HepG2 (cell line): ENCODE measurements around the gene FOXL3. TPM values are rescaled to one million over a fixed set of nuclear protein-coding genes. Genes with fewer than 3 reads are reported as not detected.

Experiments
- ATAC-seq: fragments of 200-7000 bp; cut with Tn5 transposase; 3 replicates; pipeline ENCODE4 v1.9.1; 2020; ENCODE audit warnings: mild to moderate bottlenecking, moderate library complexity
- BruUV-seq: library from RNA; stranded (reverse); fragments of 400-500 nt; replicated peaks from 2 replicates; lab custom pipeline; 2021; lab: Mats Ljungman, UMichigan
- CTCF ChIA-PET: fragments of 300-600 bp; formaldehyde crosslinking; extraction: SDS; loops from one replicate; lab custom pipeline; 2021; ENCODE audit warnings: low total read pairs, inconsistent platforms, low intra/inter-chr PET ratio; lab: Yijun Ruan, JAX
- POLR2A ChIA-PET: fragments of 350-600 bp; sonication (Branson Sonifier 250); formaldehyde crosslinking; loops from one replicate; lab custom pipeline; 2020; ENCODE audit warnings: antibody characterized with exemption, inconsistent platforms; lab: Yijun Ruan, JAX
- DNase-seq: peaks from one replicate; pipeline ENCODE4 v3.0.0-alpha.2; 2015; ENCODE audit warnings: low spot score
- FAIRE-seq: peaks from 3 replicates; lab custom pipeline; 2011; peaks lifted over from hg19 to GRCh38; lab: Jason Lieb, UNC
- H2AFZ ChIP-seq: one replicate; pipeline ENCODE4 v1.6.1; 2011; ENCODE audit warnings: low read length, inconsistent platforms
- H3K27ac ChIP-seq: fragments of 300-600 bp; 3 replicates; pipeline ENCODE4 v1.8.0; 2011; ENCODE audit warnings: mixed run types, mild to moderate bottlenecking, mixed read lengths, low read length, inconsistent platforms; ENCODE audit not compliant: insufficient read depth; ENCODE audit errors: extremely low read length
- H3K27me3 ChIP-seq, 2 experiments: fragments of 200-600 bp in 1 of 2; 2 replicates in 1 of 2; 3 replicates in 1 of 2; pipeline versions ENCODE4 v1.6.0 to v1.8.0; 2011; ENCODE audit warnings: low read length in 2 of 2, mild to moderate bottlenecking in 2 of 2, moderate library complexity in 2 of 2, inconsistent platforms in 1 of 2; ENCODE audit not compliant: insufficient read depth in 2 of 2, control insufficient read depth in 1 of 2
- H3K36me3 ChIP-seq, 2 experiments: fragments of 200-600 bp in 1 of 2; replicated peaks in 1 of 2; 2 replicates in 1 of 2; 3 replicates in 1 of 2; pipeline versions ENCODE4 v1.5.1 to v1.8.0; 2011; ENCODE audit warnings: low read length in 2 of 2, inconsistent platforms in 1 of 2; ENCODE audit not compliant: insufficient read depth in 2 of 2, control insufficient read depth in 1 of 2
- H3K4me1 ChIP-seq: 2 replicates; pipeline ENCODE4 v1.5.1; 2012; ENCODE audit warnings: low read length, inconsistent platforms; ENCODE audit not compliant: insufficient read depth
- H3K4me2 ChIP-seq: 2 replicates; pipeline ENCODE4 v1.6.0; 2011; ENCODE audit warnings: low read depth, low read length, inconsistent platforms
- H3K4me3 ChIP-seq, 3 experiments: fragments of 200-600 bp in 1 of 3; sonication (generic), shearing (Covaris generic) in 1 of 3; replicated peaks in 1 of 3; 2 replicates each; pipeline ENCODE4 v1.5.1; 2011 to 2016; ENCODE audit warnings: low read length in 3 of 3, inconsistent platforms in 2 of 3, low read depth in 2 of 3, mild to moderate bottlenecking in 2 of 3, control low read depth in 1 of 3, mixed read lengths in 1 of 3; ENCODE audit not compliant: insufficient read depth in 1 of 3
- H3K79me2 ChIP-seq: one replicate; pipeline ENCODE4 v1.6.1; 2011; ENCODE audit warnings: low read length, inconsistent platforms; ENCODE audit not compliant: insufficient read depth
- H3K9ac ChIP-seq: 2 replicates; pipeline ENCODE4 v1.6.0; 2011; ENCODE audit warnings: mild to moderate bottlenecking, low read depth, low read length, inconsistent platforms; ENCODE audit not compliant: insufficient read depth
- H3K9me3 ChIP-seq: 2 replicates; pipeline ENCODE4 v1.5.1; 2012; ENCODE audit warnings: mild to moderate bottlenecking, low read length
- H4K20me1 ChIP-seq: 2 replicates; pipeline ENCODE4 v1.6.0; 2011; ENCODE audit warnings: inconsistent platforms, mild to moderate bottlenecking, low read length, moderate library complexity; ENCODE audit not compliant: insufficient read depth
- AGO2 ChIP-seq: fragments of 200-400 bp; formaldehyde crosslinking; optimal IDR thresholded peaks from 2 replicates; pipeline ENCODE3; 2017; ENCODE audit warnings: mild to moderate bottlenecking, low read depth, low read length, moderate library complexity
- ELK4 ChIP-seq: sonication (generic); formaldehyde crosslinking; IDR thresholded peaks from 2 replicates; pipeline ENCODE4 v1.9.0; 2021; ENCODE audit warnings: missing genetic modification reagents, borderline replicate concordance
- MYPOP ChIP-seq: sonication (generic); formaldehyde crosslinking; IDR thresholded peaks from 2 replicates; pipeline ENCODE4 v1.8.1; 2023; ENCODE audit warnings: mild to moderate bottlenecking, moderate library complexity, missing genetic modification reagents
- NFKB2 ChIP-seq: sonication (generic); formaldehyde crosslinking; IDR thresholded peaks from 2 replicates; pipeline ENCODE4 v1.4.0; 2020; ENCODE audit warnings: missing genetic modification reagents, borderline replicate concordance
- PRPF4 ChIP-seq: fragments of 200-400 bp; formaldehyde crosslinking; IDR thresholded peaks from 2 replicates; pipeline ENCODE4 v1.6.1; 2016; ENCODE audit warnings: low read length, low read depth; ENCODE audit not compliant: poor library complexity, severe bottlenecking
- UBTF ChIP-seq: sonication (generic); formaldehyde crosslinking; IDR thresholded peaks from 2 replicates; pipeline ENCODE4 v1.4.0; 2020; ENCODE audit warnings: mild to moderate bottlenecking, missing genetic modification reagents
- ZFP90 ChIP-seq: sonication (generic); formaldehyde crosslinking; IDR thresholded peaks from 2 replicates; pipeline ENCODE4 v1.8.0; 2022; ENCODE audit warnings: missing genetic modification reagents, mild to moderate bottlenecking, inconsistent platforms, borderline replicate concordance
- ZKSCAN5 ChIP-seq: sonication (generic); formaldehyde crosslinking; IDR thresholded peaks from 2 replicates; pipeline ENCODE4 v1.5.1; 2020; ENCODE audit warnings: mild to moderate bottlenecking, missing genetic modification reagents
- ZNF292 ChIP-seq: sonication (generic); formaldehyde crosslinking; IDR thresholded peaks from 2 replicates; pipeline ENCODE4 v1.8.1; 2022; ENCODE audit warnings: mild to moderate bottlenecking, low read depth, missing genetic modification reagents, borderline replicate concordance
- ZNF800 ChIP-seq: sonication (generic); formaldehyde crosslinking; IDR thresholded peaks from 2 replicates; pipeline ENCODE4 v1.4.0; 2020; ENCODE audit warnings: missing genetic modification reagents
- WGBS: methylation state at CpG from one replicate; pipeline ENCODE4 v1.1.6; 2017; ENCODE audit warnings: low lambda C conversion rate; 5-methylcytosine and 5-hydroxymethylcytosine counted together
- in situ Hi-C: cut with HindIII; loops from 2 replicates; pipeline ENCODE4 v1.10.0; 2017; ENCODE audit warnings: low pct_unique_long_range_greater_than_20kb; ENCODE audit not compliant: extremely low pct_ligation_motif_present
- intact Hi-C: fragments of 100-400 bp; cut with micrococcal nuclease; formaldehyde crosslinking; loops from one replicate; pipeline ENCODE4 v1.10.0; 2022; ENCODE audit not compliant: unreplicated experiment
- polyA plus RNA-seq, 8 experiments: library from polyadenylated mRNA; depleted of rRNA in 3 of 8; stranded (reverse) in 7 of 8; unstranded in 1 of 8; fragments of >200 nt; fragmentation: Illumina TruSeq in 4 of 8; extraction: Trizol in 4 of 8; gene quantifications; 2 replicates each; pipeline versions ENCODE4 v1.2.1 to v1.2.3, GENCODE V29; 2011 to 2016; ENCODE audit warnings: low read depth in 4 of 8, missing spikeins in 1 of 8, mixed read lengths in 1 of 8; ENCODE audit not compliant: insufficient read depth in 1 of 8
- total RNA-seq, 5 experiments: library from RNA; depleted of rRNA; stranded (reverse); fragments of >200 nt; fragmentation: Illumina TruSeq; extraction: Trizol; gene quantifications; 2 replicates each; pipeline ENCODE4 v1.2.3, GENCODE V29; 2016; ENCODE audit warnings: low read depth in 1 of 5

The FOXL3 gene
- total and polyA plus RNA-seq, 2 of the 13 experiments (the other 11 are each of a cell fraction or from before 2014, with no cell fraction given) = not detected

- Histone ChIP-seq H3K9ac (no peak overlapping the region), H3K4me3 (no peak overlapping the region), H3K9me3 (0 out of 2 replicates have a peak, but pooled peaks cover 11% of the 10 kb centered on the region), H3K4me2 (no peak overlapping the region), H4K20me1 (no peaks in the 10 kb centered on the region), H3K36me3 (peaks cover 9 to 41% of the 10 kb centered on the region in 2 experiments; a peak in 3 of 5 replicates), H2AFZ (no peak overlapping the region), H3K4me1 (no peaks in the 10 kb centered on the region), H3K79me2 (no peaks in the 10 kb centered on the region), H3K27ac (no peak overlapping the region), H3K27me3 (no peaks in the 10 kb centered on the region)
- POLR2A ChIA-PET = no interaction called here
- in situ Hi-C loops (no loop called here), intact Hi-C loops (no loop called here)
- 97% methylated on average over 31 of the region's 31 CpGs for WGBS
- no TSS peak for BruUV-seq
- no peak for DNase-seq
- CTCF ChIA-PET = no interaction called here
- no peak for ATAC-seq
- FAIRE-seq = no peak
- peak; percentile 2 for TF ChIP-seq AGO2
- TF ChIP-seq ZKSCAN5 = no peak
These were observed 35.5 kb upstream of the FOXL3 start for GRCh38 chr7:254337-255037.

- 0 out of 2 replicates have a peak, but pooled peaks cover 11% of the 10 kb centered on the region for H3K9me3 ChIP-seq
- H4K20me1 ChIP-seq = no peaks in the 10 kb centered on the region
- no peaks in the 10 kb centered on the region for H3K27me3 ChIP-seq
- no peak overlapping the region for H3K27ac ChIP-seq
- no peak for DNase-seq
- no peak for FAIRE-seq
- no peak overlapping the region for H3K4me2 ChIP-seq
- CTCF ChIA-PET = no interaction called here
- POLR2A ChIA-PET = no interaction called here
- H3K9ac ChIP-seq = no peak overlapping the region
- H3K4me1 ChIP-seq = no peaks in the 10 kb centered on the region
- BruUV-seq = no TSS peak
- H3K79me2 ChIP-seq = no peaks in the 10 kb centered on the region
- H3K4me3 ChIP-seq = no peak overlapping the region
- WGBS = 97% methylated on average over 19 of the region's 19 CpGs
- no peak for ATAC-seq
- peaks cover 10 to 36% of the 10 kb centered on the region in 2 experiments; a peak in 3 of 5 replicates for H3K36me3 ChIP-seq
- in situ Hi-C loops = no loop called here
- H2AFZ ChIP-seq = no peak overlapping the region
- intact Hi-C loops = no loop called here
- TF ChIP-seq ELK4 (CRISPR knock-in tag) = no peak
- TF ChIP-seq NFKB2 = no peak
- no peak for TF ChIP-seq MYPOP (CRISPR knock-in tag)
- TF ChIP-seq UBTF = no peak
- TF ChIP-seq PRPF4 = no peak
- no peak for TF ChIP-seq ZNF292 (CRISPR knock-in tag)
- no peak for TF ChIP-seq ZFP90
- no peak for TF ChIP-seq ZNF800
These were observed 34.9 kb upstream of the FOXL3 start for GRCh38 chr7:255038-255435.
